ENCODE results near the gene DEPDC1B.
"Not testable (repeated sequence)": the region's sequence is repeated elsewhere in the genome, so short reads cannot be mapped to it uniquely, and the experiment has no call there.

DEPDC1B gene

GRCh38 chr5:60577116-60577515 lies 122.8 kb downstream of the DEPDC1B start:
- DNase-seq: no peak

DNA sequence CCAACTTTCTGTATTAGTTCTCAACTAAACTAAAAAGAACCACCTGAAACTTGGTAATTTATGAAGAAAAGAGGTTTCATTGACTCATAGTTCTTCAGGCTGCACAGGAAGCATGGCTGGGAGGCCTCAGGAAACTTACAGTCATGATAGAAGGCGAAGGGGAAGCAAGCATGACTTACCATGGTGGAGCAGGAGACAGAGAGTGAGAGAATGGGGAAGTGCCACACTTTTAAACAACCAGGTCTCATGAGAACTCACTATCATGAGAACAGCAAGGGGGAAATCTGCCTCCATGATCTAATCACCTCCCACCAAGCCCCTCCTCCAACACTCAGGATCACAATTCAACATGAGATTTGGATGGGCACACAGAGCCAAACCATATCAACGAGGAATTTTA lies 123.5 kb downstream of the DEPDC1B start:
- no peak for DNase-seq

GRCh38 chr5:60568646-60569045 lies 131.3 kb downstream of the DEPDC1B start:
- no peak for DNase-seq

DNA sequence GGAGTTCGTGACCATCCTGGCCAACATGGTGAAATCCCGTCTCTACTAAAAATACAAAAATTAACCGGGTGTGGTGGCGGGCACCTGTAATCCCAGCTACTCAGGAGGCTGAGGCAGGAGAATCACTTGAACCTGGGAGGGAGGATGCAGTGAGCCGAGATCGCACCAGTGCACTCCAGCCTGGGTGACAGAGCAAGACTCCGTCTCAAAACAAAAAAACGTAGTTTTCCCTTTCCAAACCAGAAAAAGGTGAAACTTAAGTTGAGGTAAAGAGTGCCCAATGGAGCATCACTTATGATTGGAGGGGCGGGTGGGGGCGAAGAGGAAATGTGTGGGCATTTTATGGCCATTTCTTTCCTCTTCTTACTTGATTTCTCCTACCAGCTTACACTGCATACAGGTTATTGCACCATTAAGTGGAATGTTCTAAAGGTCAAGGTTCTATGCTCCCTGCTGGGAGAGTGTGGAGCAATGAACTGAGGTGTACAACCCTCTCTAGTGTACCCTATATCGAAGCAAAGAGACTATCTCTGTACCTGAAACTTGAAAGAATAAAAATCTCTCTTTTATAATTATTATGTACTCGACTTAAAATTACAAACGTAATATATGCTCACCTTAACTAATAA lies 136.2 kb downstream of the DEPDC1B start:
- no peak for DNase-seq

DNA sequence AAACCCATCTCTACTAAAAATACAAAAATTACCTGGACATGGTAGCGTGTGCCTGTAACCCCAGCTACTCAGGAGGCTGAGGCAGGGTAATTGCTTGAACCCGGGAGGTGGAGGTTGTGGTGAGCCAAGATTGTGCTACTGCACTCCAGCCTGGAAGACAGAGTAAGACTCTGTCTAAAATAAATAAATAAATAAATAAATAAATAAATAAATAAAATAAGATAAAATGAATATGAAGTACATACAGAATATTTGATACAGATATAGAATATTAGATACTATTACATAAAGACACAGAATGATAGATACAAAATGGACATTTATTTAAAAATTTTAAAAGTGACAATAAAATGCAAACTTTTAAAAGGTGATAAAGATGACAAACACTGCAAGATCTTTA lies 146.7 kb downstream of the DEPDC1B start:
- DNase-seq: not testable (repeated sequence)

- no peak for DNase-seq
These were observed 148.1 kb downstream of the DEPDC1B start for GRCh38 chr5:60551829-60552228.

GRCh38 chr5:60551250-60551649 lies 148.7 kb downstream of the DEPDC1B start:
- no peak for DNase-seq

DNA sequence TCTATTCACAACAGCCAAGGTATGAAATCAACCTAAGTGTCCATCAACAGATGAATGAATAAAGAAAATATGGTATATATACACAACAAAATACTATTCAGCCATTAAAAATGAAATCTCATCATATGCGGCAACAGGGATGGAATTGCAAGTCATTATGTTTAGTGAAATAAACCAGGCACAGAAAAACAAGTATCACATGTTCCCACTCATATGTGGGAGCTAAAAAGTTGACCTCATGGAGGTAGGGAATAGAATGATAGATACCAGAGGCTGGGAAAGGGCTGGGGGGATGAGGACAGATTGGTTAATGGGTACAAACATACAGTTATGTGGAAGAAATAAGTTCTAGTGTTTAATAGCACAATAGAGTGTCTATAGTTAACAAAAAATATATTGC lies 149.7 kb downstream of the DEPDC1B start:
- no peak for DNase-seq

- DNase-seq: no peak
These were observed 150.1 kb downstream of the DEPDC1B start for GRCh38 chr5:60549841-60550240.

Measured in NCI-H1930 (cell line).